GM21390 (cell line): Measurements from ENCODE around the gene SLC13A1.
"Not testable (repeated sequence)": the region's sequence is repeated elsewhere in the genome, so short reads cannot be mapped to it uniquely, and the experiment has no call there.

ENCODE experiments used
- ATAC-seq: cut with Tn5 transposase; IDR thresholded peaks from one replicate; pipeline ENCODE4 v1.9.1; 2021; ENCODE audit not compliant: unreplicated experiment

The SLC13A1 gene

GRCh38 chr7:123126691-123127090 lies 73.1 kb downstream of the SLC13A1 start:
- ATAC-seq: no peak

GRCh38 chr7:123126171-123126570 lies 73.6 kb downstream of the SLC13A1 start:
- ATAC-seq: no peak

GRCh38 chr7:123125231-123125630 lies 74.5 kb downstream of the SLC13A1 start:
- no peak for ATAC-seq

GRCh38 chr7:123122916-123123315 lies 76.9 kb downstream of the SLC13A1 start:
- ATAC-seq: no peak

GRCh38 chr7:123120286-123120685 lies 79.5 kb downstream of the SLC13A1 start:
- ATAC-seq: no peak

- no peak for ATAC-seq
Observed at GRCh38 chr7:123115331-123115730, 84.4 kb downstream of the SLC13A1 start.

GRCh38 chr7:123114288-123114687 lies 85.5 kb downstream of the SLC13A1 start:
- no peak for ATAC-seq

- ATAC-seq: no peak
Observed at GRCh38 chr7:123112833-123113232, 86.9 kb downstream of the SLC13A1 start.

GRCh38 chr7:123099712-123100111 lies 100.1 kb downstream of the SLC13A1 start:
- no peak for ATAC-seq

GRCh38 chr7:123096976-123097375 lies 102.8 kb downstream of the SLC13A1 start:
- no peak for ATAC-seq

GRCh38 chr7:123096434-123096833 lies 103.3 kb downstream of the SLC13A1 start:
- no peak for ATAC-seq

- no peak for ATAC-seq
Observed at GRCh38 chr7:123090456-123090855, 109.3 kb downstream of the SLC13A1 start.

- ATAC-seq: not testable (repeated sequence)
Observed at GRCh38 chr7:123086910-123087309, 112.9 kb downstream of the SLC13A1 start.

- not testable (repeated sequence) for ATAC-seq
Observed at GRCh38 chr7:123084861-123085260, 114.9 kb downstream of the SLC13A1 start.

- no peak for ATAC-seq
Observed at GRCh38 chr7:123079021-123079420, 120.7 kb downstream of the SLC13A1 start.

- peak; percentile 72 for ATAC-seq
Observed at GRCh38 chr7:123075838-123076467, 123.8 kb downstream of the SLC13A1 start.

- no peak for ATAC-seq
Observed at GRCh38 chr7:123070702-123071286, 129.0 kb downstream of the SLC13A1 start.

GRCh38 chr7:123067814-123068213 lies 132.0 kb downstream of the SLC13A1 start:
- no peak for ATAC-seq
